HCT116 (cell line): ENCODE results near the gene LRCH2. TPM values are rescaled to one million over a fixed set of nuclear protein-coding genes. Genes with fewer than 3 reads are reported as not detected.

Experiments
- ATAC-seq: fragments of 200-7000 bp; cut with Tn5 transposase; 2 replicates; pipeline ENCODE4 v1.9.1; 2020; ENCODE audit warnings: mild to moderate bottlenecking, moderate library complexity
- BruUV-seq: library from RNA; stranded (reverse); fragments of 400-500 nt; replicated peaks from 2 replicates; lab custom pipeline; 2021; lab: Mats Ljungman, UMichigan
- CTCF ChIA-PET: fragments of 300-600 bp; sonication (Branson Sonifier 250); formaldehyde crosslinking; loops from one replicate; lab custom pipeline; 2021; ENCODE audit warnings: antibody characterized with exemption; lab: Charles Lee
- POLR2A ChIA-PET: fragments of 300-600, 350-600 bp; sonication (Branson Sonifier 250); formaldehyde crosslinking; loops from one replicate; lab custom pipeline; 2021; ENCODE audit warnings: antibody characterized with exemption; lab: Charles Lee
- RAD21 ChIA-PET, 2 experiments: fragments of 300-600 bp; sonication (Branson Sonifier 250); formaldehyde crosslinking; loops; one replicate each; lab custom pipeline; 2023; ENCODE audit warnings: low total read pairs in 2 of 2; ENCODE audit not compliant: uncharacterized antibody in 2 of 2, unreplicated experiment in 2 of 2, low non-redundant PET in 1 of 2; lab: Charles Lee
- DNase-seq: peaks from one replicate; pipeline ENCODE4 v3.0.0-alpha.2; 2010; ENCODE audit warnings: low read depth, low spot score
- H2AFZ ChIP-seq: fragments of 200-600 bp; shearing (Covaris generic), sonication (generic); 2 replicates; pipeline ENCODE4 v1.6.1; 2017; ENCODE audit warnings: low read depth, mixed run types, mixed read lengths, antibody characterized with exemption, low read length; ENCODE audit not compliant: poor library complexity, severe bottlenecking
- H3K27ac ChIP-seq: 2 replicates; pipeline ENCODE4 v1.5.1; 2012; ENCODE audit warnings: low read depth, low read length
- H3K27me3 ChIP-seq: fragments of 200-600 bp; sonication (generic); 2 replicates; pipeline ENCODE4 v1.6.1; 2016; ENCODE audit warnings: mixed run types, low read length, mixed read lengths; ENCODE audit not compliant: insufficient read depth
- H3K36me3 ChIP-seq, 2 experiments: fragments of 200-500 bp in 1 of 2; fragments of 200-600 bp in 1 of 2; sonication (Bioruptor generic) in 1 of 2; sonication (generic) in 1 of 2; 2 replicates each; pipeline versions ENCODE4 v1.5.1 to v1.6.1; 2014 to 2016; ENCODE audit warnings: low read length in 2 of 2, inconsistent platforms in 1 of 2, mixed read lengths in 1 of 2, mixed run types in 1 of 2; ENCODE audit not compliant: insufficient read depth in 2 of 2, control insufficient read depth in 1 of 2
- H3K4me1 ChIP-seq, 2 experiments: fragments of 200-600 bp in 1 of 2; sonication (generic) in 1 of 2; 2 replicates each; pipeline versions ENCODE4 v1.5.1 to v1.6.1; 2012 to 2017; ENCODE audit warnings: low read length in 2 of 2, inconsistent platforms in 1 of 2, mild to moderate bottlenecking in 1 of 2, mixed read lengths in 1 of 2, mixed run types in 1 of 2, moderate library complexity in 1 of 2; ENCODE audit not compliant: insufficient read depth in 2 of 2, control insufficient read depth in 1 of 2
- H3K4me2 ChIP-seq: fragments of 200-600 bp; sonication (generic); 2 replicates; pipeline ENCODE4 v1.6.1; 2017; ENCODE audit warnings: mixed run types, low read length, mixed read lengths
- H3K4me3 ChIP-seq, 2 experiments: fragments of 200-600 bp in 1 of 2; sonication (generic) in 1 of 2; replicated peaks in 1 of 2; 2 replicates each; pipeline ENCODE4 v1.5.1; 2011 to 2016; ENCODE audit warnings: low read length in 2 of 2, control low read depth in 1 of 2, low read depth in 1 of 2, mild to moderate bottlenecking in 1 of 2, mixed read lengths in 1 of 2, mixed run types in 1 of 2
- H3K79me2 ChIP-seq: fragments of 200-600 bp; sonication (generic); 2 replicates; pipeline ENCODE4 v1.6.1; 2017; ENCODE audit warnings: mild to moderate bottlenecking, mixed run types, low read length, moderate library complexity, mixed read lengths; ENCODE audit not compliant: insufficient read depth
- H3K9ac ChIP-seq: fragments of 200-600 bp; sonication (generic); 2 replicates; pipeline ENCODE4 v1.6.1; 2016; ENCODE audit warnings: low read length, mixed read lengths
- H3K9me2 ChIP-seq: fragments of 200-600 bp; sonication (generic), shearing (Covaris generic); 2 replicates; pipeline ENCODE4 v1.6.1; 2017; ENCODE audit warnings: mixed run types, mild to moderate bottlenecking, moderate library complexity; ENCODE audit not compliant: insufficient read depth
- H3K9me3 ChIP-seq, 2 experiments: fragments of 200-500 bp in 1 of 2; fragments of 200-600 bp in 1 of 2; sonication (Bioruptor generic) in 1 of 2; sonication (generic) in 1 of 2; 2 replicates each; pipeline ENCODE4 v1.6.1; 2014 to 2017; ENCODE audit warnings: low read length in 2 of 2, mixed read lengths in 2 of 2, inconsistent platforms in 1 of 2, low read depth in 1 of 2, mild to moderate bottlenecking in 1 of 2, mixed run types in 1 of 2, moderate library complexity in 1 of 2; ENCODE audit not compliant: control insufficient read depth in 1 of 2, insufficient read depth in 1 of 2
- H4K20me1 ChIP-seq: fragments of 200-600 bp; sonication (generic), shearing (Covaris generic); 2 replicates; pipeline ENCODE4 v1.6.1; 2017; ENCODE audit warnings: mixed run types, mild to moderate bottlenecking, moderate library complexity; ENCODE audit not compliant: insufficient read depth
- REST ChIP-seq: IDR thresholded peaks from 2 replicates; pipeline ENCODE4 v1.6.1; 2012; ENCODE audit warnings: low read depth
- SP1 ChIP-seq: IDR thresholded peaks from 2 replicates; pipeline ENCODE4 v1.6.1; 2012; ENCODE audit warnings: low read depth
- intact Hi-C: fragments of 100-400 bp; cut with micrococcal nuclease; formaldehyde crosslinking; loops from 2 replicates; pipeline ENCODE4 v1.10.0; 2022
- total RNA-seq: library from RNA; stranded (reverse); gene quantifications from one replicate; pipeline ENCODE4 v1.2.1, GENCODE V29; 2021; ENCODE audit not compliant: unreplicated experiment

LRCH2 gene
- total RNA-seq, 1 experiment from 2014 or later = not detected

- ChIA-PET CTCF (no interaction called here), RAD21 (no interaction called here), POLR2A (no interaction called here)
- ATAC-seq = no peak
- no TSS peak for BruUV-seq
- Histone ChIP-seq H3K9me3 (no peaks in the 10 kb centered on the region), H4K20me1 (no peaks in the 10 kb centered on the region), H3K4me3 (no peak overlapping the region), H3K79me2 (no peaks in the 10 kb centered on the region), H3K9me2 (no peaks in the 10 kb centered on the region), H3K4me2 (no peak overlapping the region), H3K27me3 (no peaks in the 10 kb centered on the region), H3K36me3 (no peaks in the 10 kb centered on the region), H3K27ac (no peak overlapping the region), H3K9ac (no peak overlapping the region), H2AFZ (no peak overlapping the region), H3K4me1 (no peaks in the 10 kb centered on the region)
- intact Hi-C loops = no loop called here
- no peak for DNase-seq
- TF ChIP-seq REST = no peak
Measured at GRCh38 chrX:115134382-115134781, 99.5 kb downstream of the LRCH2 start.

- H3K27me3 ChIP-seq = no peaks in the 10 kb centered on the region
- BruUV-seq = no TSS peak
- no peaks in the 10 kb centered on the region for H3K79me2 ChIP-seq
- H3K27ac ChIP-seq = no peak overlapping the region
- no peak overlapping the region for H3K9ac ChIP-seq
- ATAC-seq (no peak), DNase-seq (no peak)
- no peak overlapping the region for H3K4me2 ChIP-seq
- H3K4me1 ChIP-seq = no peaks in the 10 kb centered on the region
- no peak overlapping the region for H3K4me3 ChIP-seq
- intact Hi-C loops = no loop called here
- H4K20me1 ChIP-seq = no peaks in the 10 kb centered on the region
- POLR2A ChIA-PET = no interaction called here
- no peaks in the 10 kb centered on the region for H3K9me2 ChIP-seq
- no peak overlapping the region for H2AFZ ChIP-seq
- H3K9me3 ChIP-seq = no peaks in the 10 kb centered on the region
- RAD21 ChIA-PET = no interaction called here
- TF ChIP-seq SP1 = no peak
- no peaks in the 10 kb centered on the region for H3K36me3 ChIP-seq
- CTCF ChIA-PET = no interaction called here
Measured at GRCh38 chrX:115112411-115112810, 121.5 kb downstream of the LRCH2 start.
